ENCODE data around the gene JPH4. TPM values are rescaled to one million over a fixed set of nuclear protein-coding genes. Genes with fewer than 3 reads are reported as not detected.

JPH4 gene
- total RNA-seq, 1 experiment from 2014 or later = not detected

GRCh38 chr14:23565626-23566025, 13.0 kb downstream of the JPH4 start:
- H3K4me1 Mint-ChIP-seq (ENCODE audit: insufficient read depth, unreplicated experiment) = peaks cover 23% of the 10 kb centered on the region
- peak overlapping the region; percentile 21 for H3K4me3 Mint-ChIP-seq (ENCODE audit: unreplicated experiment)
- H3K9me3 Mint-ChIP-seq (ENCODE audit: unreplicated experiment) = no peaks in the 10 kb centered on the region
- H3K36me3 Mint-ChIP-seq (ENCODE audit: insufficient read depth, unreplicated experiment) = peaks cover 44% of the 10 kb centered on the region
- intact Hi-C loops (cut with micrococcal nuclease) = loop anchor here (5.0 kb wide), 1 partner anchor 527 kb away; the partner anchor contains the start of gene PCK2
- no TSS peak for BruUV-seq (replicated peaks)
- ChIA-PET CTCF (interaction anchor here (0.6 to 7.6 kb wide), 4 partner anchors 6 to 145 kb away, joined by 3 to 57 read pairs (median 3); no protein-coding TSS in a partner anchor), POLR2A (interaction anchor here (0.6 kb wide), 1 partner anchor 96 kb away, joined by 4 read pairs; the partner anchor contains the start of gene NGDN)
- H3K27me3 Mint-ChIP-seq (ENCODE audit: insufficient read depth, unreplicated experiment) = no peaks in the 10 kb centered on the region
- no peak overlapping the region for H3K27ac Mint-ChIP-seq (ENCODE audit: low read depth, unreplicated experiment)
- TF ChIP-seq CTCF (IDR thresholded peaks at IDR 0.05; ENCODE audit: unreplicated experiment) = no peak
- DNase-seq (ENCODE audit: unreplicated experiment) = no peak

- peaks cover 23% of the 10 kb centered on the region for H3K4me1 Mint-ChIP-seq (ENCODE audit: insufficient read depth, unreplicated experiment)
- DNase-seq (ENCODE audit: unreplicated experiment) = no peak
- CTCF ChIA-PET = interaction anchor here (0.6 to 10.7 kb wide), 2 partner anchors 84 to 1124 kb away, joined by 3 to 247 read pairs; no protein-coding TSS in a partner anchor
- TF ChIP-seq CTCF (IDR thresholded peaks at IDR 0.05; ENCODE audit: unreplicated experiment) = no peak
- no peaks in the 10 kb centered on the region for H3K9me3 Mint-ChIP-seq (ENCODE audit: unreplicated experiment)
- peaks cover 52% of the 10 kb centered on the region for H3K36me3 Mint-ChIP-seq (ENCODE audit: insufficient read depth, unreplicated experiment)
- H3K27me3 Mint-ChIP-seq (ENCODE audit: insufficient read depth, unreplicated experiment) = no peaks in the 10 kb centered on the region
- H3K4me3 Mint-ChIP-seq (ENCODE audit: unreplicated experiment) = no peak overlapping the region
- intact Hi-C loops (cut with micrococcal nuclease) = loop anchor here (5.0 kb wide), 1 partner anchor 527 kb away; the partner anchor contains the start of gene PCK2
- no peak overlapping the region for H3K27ac Mint-ChIP-seq (ENCODE audit: low read depth, unreplicated experiment)
- no TSS peak for BruUV-seq (replicated peaks)
- POLR2A ChIA-PET = no interaction called here
Observed at GRCh38 chr14:23564876-23565275, 13.7 kb downstream of the JPH4 start.

- peaks cover 57% of the 10 kb centered on the region for H3K36me3 Mint-ChIP-seq (ENCODE audit: insufficient read depth, unreplicated experiment)
- intact Hi-C loops (cut with micrococcal nuclease) = no loop called here
- H3K9me3 Mint-ChIP-seq (ENCODE audit: unreplicated experiment) = no peaks in the 10 kb centered on the region
- H3K27ac Mint-ChIP-seq (ENCODE audit: low read depth, unreplicated experiment) = no peak overlapping the region
- no peak overlapping the region for H3K4me3 Mint-ChIP-seq (ENCODE audit: unreplicated experiment)
- TF ChIP-seq CTCF (IDR thresholded peaks at IDR 0.05; ENCODE audit: unreplicated experiment) = no peak
- CTCF ChIA-PET = interaction anchor here (0.5 to 10.7 kb wide), 7 partner anchors 83 to 1124 kb away, joined by 3 to 247 read pairs (median 5); partner anchors contain the start of genes NGDN and PPP1R3E
- no peak for DNase-seq (ENCODE audit: unreplicated experiment)
- no peaks in the 10 kb centered on the region for H3K27me3 Mint-ChIP-seq (ENCODE audit: insufficient read depth, unreplicated experiment)
- no TSS peak for BruUV-seq (replicated peaks)
- H3K4me1 Mint-ChIP-seq (ENCODE audit: insufficient read depth, unreplicated experiment) = peaks cover 20% of the 10 kb centered on the region
- POLR2A ChIA-PET = interaction anchor here (1.1 kb wide), 1 partner anchor 299 kb away, joined by 4 read pairs; no protein-coding TSS in a partner anchor
Observed at GRCh38 chr14:23564181-23564812, 14.3 kb downstream of the JPH4 start.

GRCh38 chr14:23563473-23564180, 15.0 kb downstream of the JPH4 start:
- ChIA-PET CTCF (interaction anchor here (0.5 to 10.7 kb wide), 25 partner anchors 9 to 721 kb away, joined by 3 to 247 read pairs (median 4); partner anchors contain the start of genes ACIN1, NGDN and PPP1R3E), POLR2A (interaction anchor here (0.8 to 1.1 kb wide), 2 partner anchors 49 to 299 kb away, joined by 3 to 4 read pairs; no protein-coding TSS in a partner anchor)
- Mint-ChIP-seq H3K9me3 (ENCODE audit: unreplicated experiment) (no peaks in the 10 kb centered on the region), H3K4me1 (ENCODE audit: insufficient read depth, unreplicated experiment) (peaks cover 13% of the 10 kb centered on the region), H3K4me3 (ENCODE audit: unreplicated experiment) (no peak overlapping the region), H3K36me3 (ENCODE audit: insufficient read depth, unreplicated experiment) (peaks cover 64% of the 10 kb centered on the region), H3K27me3 (ENCODE audit: insufficient read depth, unreplicated experiment) (no peaks in the 10 kb centered on the region), H3K27ac (ENCODE audit: low read depth, unreplicated experiment) (no peak overlapping the region)
- intact Hi-C loops (cut with micrococcal nuclease) = loop anchor here (1.0 kb wide), 1 partner anchor 235 kb away; no protein-coding TSS in a partner anchor
- no peak for TF ChIP-seq CTCF (IDR thresholded peaks at IDR 0.05; ENCODE audit: unreplicated experiment)
- DNase-seq (ENCODE audit: unreplicated experiment) = no peak
- BruUV-seq (replicated peaks) = no TSS peak
